Thyroid gland (tissue), 4 donors: ENCODE data around the gene KDELR1. TPM values are rescaled to one million over a fixed set of nuclear protein-coding genes. Genes with fewer than 3 reads are reported as not detected.
"Not testable (repeated sequence)": the region's sequence is repeated elsewhere in the genome, so short reads cannot be mapped to it uniquely, and the experiment has no call there.

Experiments
- DNase-seq, 2 donors: peaks; one replicate each; pipeline ENCODE4 v3.0.0-alpha.2; 2019
- H3K27ac ChIP-seq, 3 donors: fragments of 200-600 bp; sonication (generic); 1 replicate in 2 of 3; 2 replicates in 1 of 3; pipeline ENCODE4 v1.5.1; 2016 to 2019; ENCODE audit warnings: mild to moderate bottlenecking in 1 of 3, moderate library complexity in 1 of 3
- H3K27me3 ChIP-seq: fragments of 200-600 bp; sonication (generic); one replicate; pipeline ENCODE4 v1.5.1; 2019
- H3K36me3 ChIP-seq, 2 donors: fragments of 200-600 bp; sonication (generic); one replicate each; pipeline ENCODE4 v1.5.1; 2016 to 2019
- H3K4me1 ChIP-seq, 2 donors: fragments of 200-600 bp; sonication (generic); one replicate each; pipeline ENCODE4 v1.5.1; 2017 to 2019
- H3K4me3 ChIP-seq, 3 donors: fragments of 200-600 bp; sonication (generic); replicated peaks in 1 of 3; 1 replicate in 2 of 3; 2 replicates in 1 of 3; pipeline ENCODE4 v1.5.1; 2016; ENCODE audit warnings: mild to moderate bottlenecking in 1 of 3
- H3K9me3 ChIP-seq: fragments of 200-600 bp; sonication (generic); one replicate; pipeline ENCODE4 v1.5.1; 2017
- CTCF ChIP-seq, 6 experiments: fragments of 200-600 bp in 3 of 6; fragments of 450-650 bp in 3 of 6; sonication (generic) in 3 of 6; IDR thresholded peaks; one replicate each; pipeline ENCODE4 v1.5.1; 2016 to 2019; ENCODE audit warnings: antibody characterized with exemption in 6 of 6, mild to moderate bottlenecking in 2 of 6, inconsistent platforms in 1 of 6, moderate library complexity in 1 of 6
- POLR2A ChIP-seq, 2 donors: fragments of 450-650 bp; IDR thresholded peaks; one replicate each; pipeline ENCODE4 v1.6.1; 2017; ENCODE audit warnings: antibody characterized with exemption in 2 of 2, mild to moderate bottlenecking in 2 of 2, moderate library complexity in 1 of 2
- WGBS, 2 donors: methylation state at CpG; one replicate each; pipeline ENCODE4 v1.1.5; 2017; 5-methylcytosine and 5-hydroxymethylcytosine counted together
- intact Hi-C: fragments of 100-400 bp; cut with DNase I; formaldehyde crosslinking; loops from one replicate; pipeline ENCODE4 v1.15.1; 2023
- total RNA-seq, 4 donors: library from RNA; depleted of rRNA; stranded (reverse); fragments of >200 nt; gene quantifications; one replicate each; pipeline ENCODE4 v1.2.3, GENCODE V29; 2016

KDELR1 gene
- total RNA-seq, 4 donors from 2014 or later = 121 to 160 (median 141) TPM

GRCh38 chr19:48381178-48381950 is 10.0 kb downstream of the KDELR1 start:
- TF ChIP-seq POLR2A (IDR thresholded peaks at IDR 0.05) = no peak
- TF ChIP-seq CTCF (IDR thresholded peaks at IDR 0.05) = no peak
- 88% methylated on average over 11 of the region's 11 CpGs for WGBS, 2 donors
- H3K4me1 ChIP-seq = no peaks in the 10 kb centered on the region
- no peak for DNase-seq
- no peak overlapping the region for H3K4me3 ChIP-seq
- H3K27ac ChIP-seq = no peak overlapping the region
- intact Hi-C loops = no loop called here
- peaks cover 45 to 46% of the 10 kb centered on the region in 2 donors for H3K36me3 ChIP-seq
- H3K27me3 ChIP-seq = no peaks in the 10 kb centered on the region
- H3K9me3 ChIP-seq = no peaks in the 10 kb centered on the region

DNA sequence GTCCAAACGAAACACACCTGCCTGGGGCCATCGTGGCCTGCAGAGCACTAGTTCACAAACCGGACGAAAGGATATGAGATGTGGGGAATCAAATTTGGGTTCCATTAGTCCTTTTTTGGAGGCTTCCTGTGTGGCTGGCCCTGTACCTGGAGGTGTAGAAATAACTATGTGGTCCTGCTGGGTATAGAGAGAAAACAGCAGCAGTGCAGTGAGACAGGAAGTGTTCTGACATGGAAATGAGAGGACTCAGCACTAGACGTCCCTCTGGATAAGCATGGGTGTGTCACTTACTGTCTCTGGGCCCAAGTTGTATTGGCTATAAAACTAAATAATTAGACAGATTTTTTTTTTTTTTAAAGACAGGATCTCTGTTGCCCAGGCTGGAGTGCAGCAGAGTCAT is 12.3 kb downstream of the KDELR1 start:
- no peak for DNase-seq
- H3K4me3 ChIP-seq = no peak overlapping the region
- intact Hi-C loops = no loop called here
- H3K27me3 ChIP-seq = no peaks in the 10 kb centered on the region
- no peaks in the 10 kb centered on the region for H3K9me3 ChIP-seq
- TF ChIP-seq CTCF (IDR thresholded peaks at IDR 0.05) = no peak
- no peak for TF ChIP-seq POLR2A (IDR thresholded peaks at IDR 0.05)
- peaks cover 24 to 25% of the 10 kb centered on the region in 2 donors for H3K36me3 ChIP-seq
- no peaks in the 10 kb centered on the region for H3K4me1 ChIP-seq
- 86 to 89% methylated on average over 5 of the region's 5 CpGs for whole genome bisulfite sequencing, 2 donors
- H3K27ac ChIP-seq = no peak overlapping the region

DNA sequence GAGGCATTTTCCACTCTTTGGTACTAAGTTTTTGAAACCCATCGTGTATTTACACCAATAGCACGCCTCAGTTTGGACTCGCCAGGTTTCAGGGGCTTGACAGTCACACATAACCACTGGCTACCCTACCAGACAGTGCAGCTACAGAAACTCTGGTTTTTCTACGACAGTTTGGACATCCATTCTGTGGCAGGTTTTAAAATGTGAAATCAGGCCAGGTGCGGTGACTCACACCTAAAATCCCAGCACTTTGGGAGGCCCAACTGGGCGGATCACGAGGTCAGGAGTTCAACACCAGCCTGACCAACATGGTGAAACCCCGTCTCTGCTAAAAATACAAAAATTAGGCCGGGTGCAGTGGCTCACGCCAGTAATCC is 13.2 kb downstream of the KDELR1 start:
- WGBS, 2 donors = 92 to 95% methylated on average over 10 of the region's 10 CpGs
- no peak overlapping the region for H3K27ac ChIP-seq
- intact Hi-C loops = no loop called here
- H3K4me1 ChIP-seq = no peaks in the 10 kb centered on the region
- no peak for DNase-seq
- no peaks in the 10 kb centered on the region for H3K27me3 ChIP-seq
- no peak for TF ChIP-seq POLR2A (IDR thresholded peaks at IDR 0.05)
- no peak for TF ChIP-seq CTCF (IDR thresholded peaks at IDR 0.05)
- no peaks in the 10 kb centered on the region for H3K9me3 ChIP-seq
- peaks cover 15 to 17% of the 10 kb centered on the region in 2 donors for H3K36me3 ChIP-seq
- H3K4me3 ChIP-seq = no peak overlapping the region

GRCh38 chr19:48373567-48373966 is 17.8 kb downstream of the KDELR1 start:
- no peaks in the 10 kb centered on the region for H3K27me3 ChIP-seq
- H3K4me1 ChIP-seq = no peaks in the 10 kb centered on the region
- WGBS, 2 donors = 84 to 91% methylated on average over 11 of the region's 11 CpGs
- no peak overlapping the region for H3K27ac ChIP-seq
- intact Hi-C loops = no loop called here
- H3K36me3 ChIP-seq = no peaks in the 10 kb centered on the region
- DNase-seq = no peak
- no peaks in the 10 kb centered on the region for H3K9me3 ChIP-seq
- TF ChIP-seq CTCF (IDR thresholded peaks at IDR 0.05) = no peak
- TF ChIP-seq POLR2A (IDR thresholded peaks at IDR 0.05) = no peak
- no peak overlapping the region for H3K4me3 ChIP-seq

DNA sequence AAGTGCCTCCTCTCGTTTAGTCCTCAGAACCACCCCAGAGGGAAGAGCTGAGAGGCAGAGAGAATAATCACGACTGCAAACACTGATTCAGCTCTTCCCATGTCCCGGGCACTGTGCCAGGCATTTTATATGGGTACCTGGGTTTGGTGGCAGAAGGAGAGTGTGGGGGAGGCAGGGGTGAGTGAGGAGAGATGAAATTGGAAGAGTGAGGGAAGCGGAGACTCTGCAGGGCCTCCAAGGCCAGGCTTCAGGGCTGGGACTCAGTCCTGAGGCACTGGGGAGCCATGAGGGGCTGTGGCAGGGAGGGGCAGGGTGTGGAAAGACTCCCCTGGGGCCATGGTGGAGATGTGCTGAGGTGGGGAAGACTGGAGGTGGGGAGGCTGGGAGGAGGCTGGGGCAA is 18.4 kb downstream of the KDELR1 start:
- peak; percentile 31 to 47 for DNase-seq
- H3K36me3 ChIP-seq = no peaks in the 10 kb centered on the region
- no peaks in the 10 kb centered on the region for H3K4me1 ChIP-seq
- no peak for TF ChIP-seq CTCF (IDR thresholded peaks at IDR 0.05)
- no peak for TF ChIP-seq POLR2A (IDR thresholded peaks at IDR 0.05)
- no peak overlapping the region for H3K4me3 ChIP-seq
- H3K27ac ChIP-seq = no peak overlapping the region
- no peaks in the 10 kb centered on the region for H3K27me3 ChIP-seq
- WGBS, 2 donors = 44 to 45% methylated on average over 4 of the region's 4 CpGs
- H3K9me3 ChIP-seq = no peaks in the 10 kb centered on the region
- intact Hi-C loops = no loop called here

- DNase-seq, H3K27ac ChIP-seq, H3K27me3 ChIP-seq, H3K4me1 ChIP-seq, H3K36me3 ChIP-seq, intact Hi-C loops, H3K4me3 ChIP-seq, H3K9me3 ChIP-seq: not testable (repeated sequence)
- WGBS, 2 donors = 92 to 94% methylated on average over 5 of the region's 5 CpGs
Observed at GRCh38 chr19:48371771-48372170, 19.6 kb downstream of the KDELR1 start.
